GM19452 (cell line): ENCODE data around the gene SPACA5.
"Not testable (repeated sequence)": the region's sequence is repeated elsewhere in the genome, so short reads cannot be mapped to it uniquely, and the experiment has no call there.

Experiments
- ATAC-seq: cut with Tn5 transposase; IDR thresholded peaks from one replicate; pipeline ENCODE4 v1.9.1; 2021; ENCODE audit not compliant: unreplicated experiment

SPACA5 gene

GRCh38 chrX:48006688-48007087 lies at the start of gene SPACA5:
SPACA5 (plus strand) TSS chrX:48006988; CDS start chrX:48007803, 815 bp downstream.
- not testable (repeated sequence) for ATAC-seq

GRCh38 chrX:47958206-47958605 lies 48.6 kb upstream of the SPACA5 start:
- not testable (repeated sequence) for ATAC-seq

GRCh38 chrX:47958761-47959342 lies 47.9 kb upstream of the SPACA5 start:
- no peak for ATAC-seq

- ATAC-seq: no peak
Observed at GRCh38 chrX:47960406-47960805, 46.4 kb upstream of the SPACA5 start.

- ATAC-seq: not testable (repeated sequence)
Observed at GRCh38 chrX:47961830-47962229, 45.0 kb upstream of the SPACA5 start.

- ATAC-seq: not testable (repeated sequence)
Observed at GRCh38 chrX:47965526-47965925, 41.3 kb upstream of the SPACA5 start.

GRCh38 chrX:47973235-47973634 lies 33.6 kb upstream of the SPACA5 start:
- no peak for ATAC-seq

GRCh38 chrX:47976254-47977151 lies 30.3 kb upstream of the SPACA5 start:
- ATAC-seq: no peak

- ATAC-seq: no peak
Observed at GRCh38 chrX:47991263-47992094, 15.3 kb upstream of the SPACA5 start.

- ATAC-seq: no peak
Observed at GRCh38 chrX:47992095-47992380, 14.8 kb upstream of the SPACA5 start.

GRCh38 chrX:47992669-47993068 lies 14.1 kb upstream of the SPACA5 start:
- ATAC-seq: no peak

GRCh38 chrX:48001260-48001659 lies 5.5 kb upstream of the SPACA5 start:
- ATAC-seq: no peak

GRCh38 chrX:48002319-48002718 lies 4.5 kb upstream of the SPACA5 start:
- ATAC-seq: no peak

GRCh38 chrX:48002929-48003328 lies 3.9 kb upstream of the SPACA5 start:
- no peak for ATAC-seq

- ATAC-seq: peak; percentile 18
Observed at GRCh38 chrX:48003367-48003757, 3.4 kb upstream of the SPACA5 start.

GRCh38 chrX:48003758-48004457 lies 2.9 kb upstream of the SPACA5 start, which contains the start of gene ZNF182:
ZNF182 (minus strand) TSS chrX:48003989; CDS start chrX:48002609, 1,380 bp downstream.
- peak; percentile 92 for ATAC-seq

GRCh38 chrX:48009445-48009960 lies 2.7 kb downstream of the SPACA5 start:
- not testable (repeated sequence) for ATAC-seq

GRCh38 chrX:48016583-48017310 lies 10.0 kb downstream of the SPACA5 start:
- not testable (repeated sequence) for ATAC-seq

GRCh38 chrX:48019892-48020291 lies 13.1 kb downstream of the SPACA5 start:
- ATAC-seq: not testable (repeated sequence)

GRCh38 chrX:48020472-48020871 lies 13.7 kb downstream of the SPACA5 start:
- ATAC-seq: not testable (repeated sequence)
